Measurements from ENCODE around the gene ADSS1.

DNA sequence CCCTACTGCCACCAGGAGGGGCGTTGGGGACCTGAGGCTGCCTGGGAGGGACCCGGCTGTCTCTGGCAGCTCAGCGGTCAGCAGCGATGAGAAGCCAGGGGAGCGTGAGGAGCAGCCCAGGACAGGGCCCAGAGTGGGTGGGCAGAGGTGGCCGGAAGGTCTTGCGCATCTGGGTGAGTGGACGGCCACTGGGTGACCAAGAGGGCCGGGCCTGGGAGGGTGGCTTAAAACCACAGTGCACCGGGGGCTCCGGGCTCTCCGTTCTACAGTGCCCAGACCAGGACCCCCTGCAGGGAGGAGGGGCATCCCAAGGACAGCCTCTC lies 24.6 kb upstream of the ADSS1 start:
- no peak for TF ChIP-seq CTCF (IDR thresholded peaks at IDR 0.05)
- no peak for TF ChIP-seq POLR2A (IDR thresholded peaks at IDR 0.05)
